ENCODE data around the gene RAD51D. TPM values are rescaled to one million over a fixed set of nuclear protein-coding genes. Genes with fewer than 3 reads are reported as not detected.
A peak's percentile ranks its signal among the peaks of the same experiment; 100 is the strongest.

Gene RAD51D
- 14.3 and 15.1 TPM in 2 replicates for polyA plus RNA-seq (2011; rRNA removed)
- 15.9 and 18.3 TPM in 2 replicates for polyA minus RNA-seq (2011; rRNA and poly(A)+ RNA removed)

DNA sequence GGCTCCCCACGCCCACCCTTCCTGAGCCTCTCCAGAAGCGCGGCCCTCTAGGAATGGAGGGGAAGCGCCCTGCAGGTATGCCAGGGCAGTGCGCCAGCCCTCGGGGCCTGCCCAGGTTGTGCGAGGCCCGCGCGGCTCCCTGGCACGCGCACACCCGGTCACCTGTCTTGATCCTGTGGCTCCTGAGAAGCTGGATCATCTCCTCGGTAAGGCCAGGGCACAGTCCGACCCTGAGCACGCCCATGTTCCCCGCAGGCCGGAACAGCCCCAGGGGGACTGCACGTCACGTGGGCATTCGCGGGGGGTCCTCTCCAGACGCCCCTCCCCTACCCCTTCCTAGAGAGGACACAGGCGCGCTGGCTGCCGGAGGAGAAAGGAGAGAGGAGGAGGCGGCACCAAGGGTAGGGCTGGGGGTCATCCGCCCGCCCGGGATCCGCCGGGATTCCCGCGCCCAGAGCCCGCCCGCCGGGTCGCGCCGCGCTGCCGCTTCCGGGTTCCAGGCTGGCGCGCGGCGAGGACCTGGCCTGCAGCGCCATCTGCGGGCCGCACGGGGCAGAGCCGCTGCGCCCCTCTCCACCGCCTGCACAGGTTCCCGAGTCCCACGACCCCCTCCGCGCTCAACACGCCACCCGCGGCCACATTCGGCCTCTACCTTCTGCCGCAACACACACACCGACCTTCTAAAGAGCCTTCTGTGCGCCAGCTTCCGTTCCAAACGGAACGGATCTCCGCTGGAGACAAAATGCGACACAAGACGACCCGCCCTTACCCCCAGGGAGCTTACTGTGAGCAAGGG, at the start of gene RAD51D:
Gene RAD51D, minus strand, starts transcription at position 491 of the 796 bp plus-strand sequence. Its CDS starts 247 bp downstream, at position 244.
- peak within 1 kb of the TSS; percentile 85 for H3K4me3 ChIP-seq (ENCODE audit: low read depth, low read length)
- peaks cover 3% of the 10 kb centered on the region; the same call in 1 of the 2 replicates for H3K9me3 ChIP-seq (ENCODE audit: control insufficient read depth, insufficient read depth, low read length)
- ChIA-PET CTCF (interaction anchor here (0.5 to 3.7 kb wide), 32 partner anchors 9 to 758 kb away, joined by 3 to 41 read pairs (median 4); no protein-coding TSS in a partner anchor), POLR2A (interaction anchor here (1.1 to 1.7 kb wide), 2 partner anchors 8 to 97 kb away, joined by 3 to 9 read pairs; no protein-coding TSS in a partner anchor)
- peak within 1 kb of the TSS; percentile 39 for H3K27ac ChIP-seq (ENCODE audit: low read depth, low read length)
- DNase-seq (ENCODE audit: low read depth, low spot score), result peak; percentile 15
- TF ChIP-seq, protein P1, sequence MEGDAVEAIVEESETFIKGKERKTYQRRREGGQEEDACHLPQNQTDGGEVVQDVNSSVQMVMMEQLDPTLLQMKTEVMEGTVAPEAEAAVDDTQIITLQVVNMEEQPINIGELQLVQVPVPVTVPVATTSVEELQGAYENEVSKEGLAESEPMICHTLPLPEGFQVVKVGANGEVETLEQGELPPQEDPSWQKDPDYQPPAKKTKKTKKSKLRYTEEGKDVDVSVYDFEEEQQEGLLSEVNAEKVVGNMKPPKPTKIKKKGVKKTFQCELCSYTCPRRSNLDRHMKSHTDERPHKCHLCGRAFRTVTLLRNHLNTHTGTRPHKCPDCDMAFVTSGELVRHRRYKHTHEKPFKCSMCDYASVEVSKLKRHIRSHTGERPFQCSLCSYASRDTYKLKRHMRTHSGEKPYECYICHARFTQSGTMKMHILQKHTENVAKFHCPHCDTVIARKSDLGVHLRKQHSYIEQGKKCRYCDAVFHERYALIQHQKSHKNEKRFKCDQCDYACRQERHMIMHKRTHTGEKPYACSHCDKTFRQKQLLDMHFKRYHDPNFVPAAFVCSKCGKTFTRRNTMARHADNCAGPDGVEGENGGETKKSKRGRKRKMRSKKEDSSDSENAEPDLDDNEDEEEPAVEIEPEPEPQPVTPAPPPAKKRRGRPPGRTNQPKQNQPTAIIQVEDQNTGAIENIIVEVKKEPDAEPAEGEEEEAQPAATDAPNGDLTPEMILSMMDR (IDR thresholded peaks at IDR 0.05; ENCODE audit: low read depth, low read length), result peak; percentile 71
- no peaks in the 10 kb centered on the region for H3K27me3 ChIP-seq (ENCODE audit: control insufficient read depth, insufficient read depth, low read length)

- Histone ChIP-seq H3K4me3 (ENCODE audit: low read depth, low read length) (no peak overlapping the region), H3K9me3 (ENCODE audit: control insufficient read depth, insufficient read depth, low read length) (no peaks in the 10 kb centered on the region), H3K27me3 (ENCODE audit: control insufficient read depth, insufficient read depth, low read length) (no peaks in the 10 kb centered on the region), H3K27ac (ENCODE audit: low read depth, low read length) (no peak overlapping the region)
- TF ChIP-seq, protein P1 (IDR thresholded peaks at IDR 0.05; ENCODE audit: low read depth, low read length), result no peak
- DNase-seq (ENCODE audit: low read depth, low spot score), result no peak
- CTCF ChIA-PET, result interaction anchor here (0.7 to 1.8 kb wide), 3 partner anchors 365 to 371 kb away, joined by 3 to 7 read pairs (median 3); no protein-coding TSS in a partner anchor
- POLR2A ChIA-PET, result interaction anchor here (0.7 kb wide), 1 partner anchor 206 kb away, joined by 5 read pairs; the partner anchor contains the start of gene SLFN11
These were observed 48.0 kb upstream of the RAD51D start for GRCh38 chr17:35167666-35168065.

GRCh38 chr17:35167046-35167445, 47.4 kb upstream of the RAD51D start:
- ChIA-PET CTCF (interaction anchor here (0.7 to 1.8 kb wide), 2 partner anchors 366 to 372 kb away, joined by 3 to 7 read pairs; no protein-coding TSS in a partner anchor), POLR2A (no interaction called here)
- H3K4me3 ChIP-seq (ENCODE audit: low read depth, low read length), result no peak overlapping the region
- no peak overlapping the region for H3K27ac ChIP-seq (ENCODE audit: low read depth, low read length)
- no peaks in the 10 kb centered on the region for H3K9me3 ChIP-seq (ENCODE audit: control insufficient read depth, insufficient read depth, low read length)
- no peak for DNase-seq (ENCODE audit: low read depth, low spot score)
- H3K27me3 ChIP-seq (ENCODE audit: control insufficient read depth, insufficient read depth, low read length), result no peaks in the 10 kb centered on the region
- TF ChIP-seq, protein P1 (IDR thresholded peaks at IDR 0.05; ENCODE audit: low read depth, low read length), result no peak

DNA sequence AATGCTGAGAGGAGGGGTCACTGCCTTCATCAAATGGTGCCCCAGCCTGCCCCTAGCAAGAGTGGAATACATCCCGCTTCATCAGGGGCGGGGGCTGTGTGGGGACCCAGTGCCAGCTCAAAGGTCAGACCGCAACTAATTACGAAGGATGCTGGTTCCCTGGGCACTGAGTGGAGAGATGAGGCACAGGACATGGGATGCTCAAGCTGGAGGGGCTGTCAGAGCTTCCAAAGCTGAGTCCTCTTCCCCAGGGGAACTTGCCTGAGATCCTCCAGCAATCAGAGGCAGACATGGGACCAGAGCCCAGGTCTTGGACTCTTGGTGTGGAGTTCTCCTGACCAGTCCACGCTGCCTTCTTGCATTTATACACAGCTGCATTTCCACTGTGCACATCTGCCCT, 46.9 kb upstream of the RAD51D start:
- H3K27me3 ChIP-seq (ENCODE audit: control insufficient read depth, insufficient read depth, low read length), result peaks cover 2% of the 10 kb centered on the region
- POLR2A ChIA-PET, result no interaction called here
- no peak overlapping the region for H3K4me3 ChIP-seq (ENCODE audit: low read depth, low read length)
- TF ChIP-seq, protein P1 (IDR thresholded peaks at IDR 0.05; ENCODE audit: low read depth, low read length), result no peak
- no peak overlapping the region for H3K27ac ChIP-seq (ENCODE audit: low read depth, low read length)
- H3K9me3 ChIP-seq (ENCODE audit: control insufficient read depth, insufficient read depth, low read length), result no peaks in the 10 kb centered on the region
- CTCF ChIA-PET, result interaction anchor here (0.7 to 1.8 kb wide), 4 partner anchors 23 to 413 kb away, joined by 3 to 7 read pairs (median 5); no protein-coding TSS in a partner anchor
- no peak for DNase-seq (ENCODE audit: low read depth, low spot score)

DNA sequence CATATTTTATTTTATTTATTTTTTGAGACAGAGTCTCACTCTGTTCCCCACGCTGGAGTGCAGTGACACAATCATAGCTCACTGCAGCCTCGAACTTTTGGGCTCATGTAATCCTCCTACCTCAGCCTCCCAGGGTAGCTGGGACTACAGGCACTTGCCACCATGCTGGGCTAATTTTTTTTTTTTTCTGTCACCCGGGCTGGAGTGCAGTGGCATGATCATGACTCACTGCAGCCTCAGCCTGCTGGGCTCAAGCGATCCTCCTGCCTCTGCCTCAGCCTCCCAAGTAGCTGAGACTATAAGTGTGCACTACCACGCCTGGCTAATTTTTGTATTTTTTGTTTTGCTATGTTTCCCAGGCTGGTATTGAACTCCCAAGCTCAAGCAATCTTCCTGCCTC, 45.1 kb upstream of the RAD51D start:
- Histone ChIP-seq H3K27ac (ENCODE audit: low read depth, low read length) (no peak overlapping the region), H3K4me3 (ENCODE audit: low read depth, low read length) (no peak overlapping the region), H3K27me3 (ENCODE audit: control insufficient read depth, insufficient read depth, low read length) (peaks cover 10% of the 10 kb centered on the region), H3K9me3 (ENCODE audit: control insufficient read depth, insufficient read depth, low read length) (no peaks in the 10 kb centered on the region)
- no peak for DNase-seq (ENCODE audit: low read depth, low spot score)
- CTCF ChIA-PET, result interaction anchor here (0.7 to 1.5 kb wide), 3 partner anchors 23 to 373 kb away, joined by 3 read pairs; partner anchors contain the start of genes NLE1 and SLFN12L
- TF ChIP-seq, protein P1 (IDR thresholded peaks at IDR 0.05; ENCODE audit: low read depth, low read length), result no peak
- POLR2A ChIA-PET, result no interaction called here
